ENCODE results near the gene FAM131C. TPM values are rescaled to one million over a fixed set of nuclear protein-coding genes. Genes with fewer than 3 reads are reported as not detected.

FAM131C gene
- total RNA-seq, 5 donors from 2014 or later (not counting 1 experiment from before 2014, with no cell fraction given): 0.30 TPM; not detected in 4

DNA sequence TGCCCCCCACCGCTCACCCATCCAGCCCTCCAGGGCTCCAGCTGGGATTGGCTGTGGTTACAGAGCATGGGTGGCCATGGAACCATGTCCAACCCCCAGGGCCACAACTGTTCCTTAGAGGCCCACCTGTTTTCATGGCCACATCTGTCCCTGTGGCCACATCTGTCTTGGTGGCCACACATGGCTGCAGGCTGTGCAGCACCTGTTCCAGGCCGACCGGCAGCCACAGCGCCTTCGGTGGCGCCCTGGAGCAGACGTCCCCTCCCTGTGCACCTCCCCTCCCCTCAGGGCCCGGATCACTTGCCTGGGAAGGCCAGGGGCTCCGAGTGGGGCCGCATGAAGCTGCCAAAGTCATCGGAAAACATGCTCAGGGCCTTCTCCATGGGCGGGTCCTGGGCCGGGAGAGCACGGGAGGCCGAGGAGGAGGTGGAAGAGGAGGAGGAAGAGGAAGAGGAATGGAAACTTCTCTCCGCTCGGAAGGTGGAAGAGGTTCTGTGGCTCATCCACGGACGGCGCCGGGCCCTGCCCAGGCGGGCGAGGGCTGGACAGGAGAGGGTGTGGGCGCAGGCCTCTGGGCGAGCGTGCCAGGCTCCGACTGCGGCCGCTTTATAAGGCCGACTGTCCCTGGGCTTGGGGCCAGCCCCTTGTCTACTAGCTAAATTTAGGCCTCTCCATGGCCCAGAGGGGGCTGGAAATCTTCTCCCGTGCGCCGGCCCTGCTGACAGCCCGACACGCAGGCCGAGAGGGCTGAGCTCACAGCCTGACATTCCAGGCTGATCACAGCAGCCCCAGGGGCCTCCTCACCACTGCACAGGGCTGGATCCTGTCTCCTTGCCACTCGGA is 55.8 kb downstream of the FAM131C start, which contains the start of gene HSPB7:
TSS of gene HSPB7 (minus strand) at position 583 of the 843 bp plus-strand sequence. CDS start at position 503, 80 bp downstream.
- Mint-ChIP-seq H3K4me1 (peaks cover 0 to 2% (median under 1%) of the 10 kb centered on the region in 3 donors), H3K36me3 (no peaks in the 10 kb centered on the region), H3K27ac (no peak within 1 kb of the TSS), H3K4me3 (no peak within 1 kb of the TSS), H3K27me3 (peaks cover 0 to 25% of the 10 kb centered on the region in 2 donors), H3K9me3 (no peaks in the 10 kb centered on the region)
- Histone ChIP-seq H3K36me3 (ENCODE audit: control insufficient read depth in 2 of 2, extremely low read depth in 1 of 2, insufficient read depth in 1 of 2, low read length in 1 of 2) (no peaks in the 10 kb centered on the region), H3K4me1 (ENCODE audit: control insufficient read depth in 1 of 2, extremely low read depth in 1 of 2, insufficient read depth in 2 of 2, low read length in 2 of 2) (peaks cover 0 to 7% of the 10 kb centered on the region in 2 experiments), H3K4me3 (ENCODE audit: control insufficient read depth in 1 of 2, extremely low read depth in 1 of 2, low read length in 1 of 2) (no peak within 1 kb of the TSS), H3K27me3 (replicated peaks in 1 of 2; ENCODE audit: control insufficient read depth in 2 of 2, extremely low read depth in 1 of 2, insufficient read depth in 2 of 2, low read length in 1 of 2) (peaks cover 0 to 52% of the 10 kb centered on the region in 2 experiments), H3K27ac (ENCODE audit: low read length) (no peak within 1 kb of the TSS), H3K9me3 (no peaks in the 10 kb centered on the region)
- WGBS (ENCODE audit: insufficient coverage): 85% methylated on average over 30 of the region's 37 CpGs
- POLR2A ChIA-PET: no interaction called here
- CTCF ChIA-PET: no interaction called here
- no peak for ATAC-seq (replicated peaks in 1 of 4)
- no peak for DNase-seq

DNA sequence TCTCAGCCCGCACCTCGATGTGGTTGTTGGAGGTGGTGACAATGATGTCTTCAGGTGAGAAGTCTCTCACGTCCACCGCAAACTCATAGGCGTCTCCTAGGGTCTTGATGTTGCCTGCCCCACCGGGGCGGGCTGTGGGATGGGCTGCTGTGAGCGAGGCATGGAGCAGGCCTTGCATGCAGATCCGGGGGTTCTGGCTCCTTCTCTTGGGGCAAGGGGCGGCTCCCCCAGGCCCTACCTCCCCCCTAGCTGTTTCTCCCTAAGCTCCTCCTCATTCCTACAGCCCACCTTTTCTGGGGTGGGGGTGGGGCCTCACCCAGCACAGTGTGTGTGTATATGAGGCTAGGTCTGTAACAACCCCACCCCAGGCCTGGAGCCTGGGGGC is 56.4 kb downstream of the FAM131C start:
- peaks cover 0 to 55% of the 10 kb centered on the region in 2 experiments for H3K27me3 ChIP-seq (replicated peaks in 1 of 2; ENCODE audit: control insufficient read depth in 2 of 2, extremely low read depth in 1 of 2, insufficient read depth in 2 of 2, low read length in 1 of 2)
- no peaks in the 10 kb centered on the region for H3K36me3 Mint-ChIP-seq
- H3K27ac ChIP-seq (ENCODE audit: low read length): no peak overlapping the region
- DNase-seq: no peak
- H3K27me3 Mint-ChIP-seq: peaks cover 0 to 25% of the 10 kb centered on the region in 2 donors
- H3K9me3 Mint-ChIP-seq: no peaks in the 10 kb centered on the region
- H3K4me3 ChIP-seq (ENCODE audit: control insufficient read depth in 1 of 2, extremely low read depth in 1 of 2, low read length in 1 of 2): no peak overlapping the region
- no peak overlapping the region for H3K4me3 Mint-ChIP-seq
- H3K9me3 ChIP-seq: no peaks in the 10 kb centered on the region
- POLR2A ChIA-PET: interaction anchor here in 1 of 2 donors (0.6 kb wide), 1 partner anchor 136 kb away, joined by 4 read pairs; no protein-coding TSS in a partner anchor
- CTCF ChIA-PET: interaction anchor here in 1 of 2 donors (0.5 kb wide), 1 partner anchor 16 kb away, joined by 3 read pairs; no protein-coding TSS in a partner anchor
- H3K4me1 ChIP-seq (ENCODE audit: control insufficient read depth in 1 of 2, extremely low read depth in 1 of 2, insufficient read depth in 2 of 2, low read length in 2 of 2): peaks cover 3 to 13% of the 10 kb centered on the region in 2 experiments
- peaks cover 4 to 7% (median 5%) of the 10 kb centered on the region in 3 donors for H3K4me1 Mint-ChIP-seq
- no peak overlapping the region for H3K27ac Mint-ChIP-seq
- WGBS (ENCODE audit: insufficient coverage): 89% methylated on average over 3 of the region's 10 CpGs
- ATAC-seq (replicated peaks in 1 of 4): no peak
- no peaks in the 10 kb centered on the region for H3K36me3 ChIP-seq (ENCODE audit: control insufficient read depth in 2 of 2, extremely low read depth in 1 of 2, insufficient read depth in 1 of 2, low read length in 1 of 2)

DNA sequence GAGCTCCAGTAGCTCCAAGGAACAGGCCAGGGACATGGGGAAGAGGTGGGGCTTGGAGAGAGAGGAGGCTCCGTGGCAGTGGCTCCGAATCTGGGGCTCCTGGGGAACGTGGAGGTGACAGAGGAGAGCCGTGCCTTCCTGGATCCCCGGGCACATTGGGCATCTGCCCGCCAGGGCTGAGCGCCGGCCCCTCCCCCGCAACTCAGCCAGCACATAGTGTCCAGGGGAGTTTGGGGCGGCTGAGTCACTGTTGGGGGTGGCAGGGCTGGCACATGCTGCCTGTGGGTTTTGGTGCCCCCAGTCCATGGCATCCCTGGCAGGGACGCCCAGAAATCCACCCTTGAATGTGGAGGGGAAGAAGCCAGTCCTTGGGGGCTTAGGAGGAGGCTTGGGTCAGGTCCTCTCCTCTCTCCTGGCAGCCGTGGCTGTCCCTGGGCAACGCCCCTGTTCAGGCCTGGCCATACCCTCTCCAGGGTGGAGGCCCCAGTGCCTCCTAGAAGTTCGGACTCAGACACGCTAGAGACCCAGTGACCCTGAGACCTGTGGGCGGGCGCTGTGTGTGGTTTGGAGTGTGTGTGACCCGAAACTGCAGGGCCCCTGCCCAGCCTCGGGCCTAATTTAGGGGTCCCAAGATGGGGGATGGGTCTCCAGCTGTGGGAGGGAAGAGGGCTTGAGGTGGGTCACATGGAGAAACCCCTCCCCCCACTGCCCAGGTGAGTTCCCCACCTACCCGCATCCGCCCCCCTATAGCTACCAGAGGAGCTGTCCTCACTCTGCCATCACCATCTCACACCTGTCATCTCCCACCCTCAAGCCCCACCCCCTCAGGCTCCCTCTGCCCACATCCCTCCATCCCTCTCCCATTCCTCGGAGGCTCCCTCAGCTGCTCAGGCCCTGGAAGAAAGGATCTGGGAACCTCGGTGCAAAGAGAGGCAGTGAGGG is 57.2 kb downstream of the FAM131C start:
- no peaks in the 10 kb centered on the region for H3K9me3 ChIP-seq
- H3K4me1 Mint-ChIP-seq: peaks cover 4 to 7% (median 5%) of the 10 kb centered on the region in 3 donors
- CTCF ChIA-PET: interaction anchor here in 1 of 2 donors (0.5 kb wide), 1 partner anchor 15 kb away, joined by 3 read pairs; no protein-coding TSS in a partner anchor
- no peaks in the 10 kb centered on the region for H3K36me3 Mint-ChIP-seq
- 78% methylated on average over 9 of the region's 23 CpGs for WGBS (ENCODE audit: insufficient coverage)
- H3K27me3 ChIP-seq (replicated peaks in 1 of 2; ENCODE audit: control insufficient read depth in 2 of 2, extremely low read depth in 1 of 2, insufficient read depth in 2 of 2, low read length in 1 of 2): peaks cover 0 to 52% of the 10 kb centered on the region in 2 experiments
- ATAC-seq (replicated peaks in 1 of 4) (no peak), DNase-seq (no peak)
- no peak overlapping the region for H3K4me3 Mint-ChIP-seq
- POLR2A ChIA-PET: interaction anchor here in 1 of 2 donors (0.6 kb wide), 1 partner anchor 136 kb away, joined by 4 read pairs; no protein-coding TSS in a partner anchor
- peaks cover 3 to 13% of the 10 kb centered on the region in 2 experiments for H3K4me1 ChIP-seq (ENCODE audit: control insufficient read depth in 1 of 2, extremely low read depth in 1 of 2, insufficient read depth in 2 of 2, low read length in 2 of 2)
- H3K9me3 Mint-ChIP-seq: no peaks in the 10 kb centered on the region
- no peak overlapping the region for H3K27ac ChIP-seq (ENCODE audit: low read length)
- no peak overlapping the region for H3K27ac Mint-ChIP-seq
- H3K4me3 ChIP-seq (ENCODE audit: control insufficient read depth in 1 of 2, extremely low read depth in 1 of 2, low read length in 1 of 2): no peak overlapping the region
- H3K36me3 ChIP-seq (ENCODE audit: control insufficient read depth in 2 of 2, extremely low read depth in 1 of 2, insufficient read depth in 1 of 2, low read length in 1 of 2): no peaks in the 10 kb centered on the region
- H3K27me3 Mint-ChIP-seq: peaks cover 0 to 21% of the 10 kb centered on the region in 2 donors

DNA sequence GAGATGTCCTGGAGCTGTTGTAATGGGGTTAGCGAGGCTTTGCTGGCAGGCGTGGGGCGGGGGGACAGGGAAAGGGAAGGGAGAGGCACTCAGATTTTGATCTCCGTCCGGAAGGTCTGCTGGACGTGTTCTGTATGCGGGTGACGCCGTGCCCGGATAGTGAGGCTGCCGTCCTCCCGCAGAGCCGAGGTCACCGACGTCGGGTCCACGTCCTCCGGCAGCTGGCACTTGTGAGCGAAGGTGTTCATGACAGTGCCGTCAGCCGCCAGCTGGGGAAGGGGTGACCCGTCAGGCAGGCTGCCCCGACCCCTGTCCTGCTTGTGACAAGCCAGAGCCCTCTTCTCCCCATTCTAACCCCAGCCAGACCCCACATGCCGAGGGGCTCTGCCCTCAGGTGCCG is 58.0 kb downstream of the FAM131C start:
- 93% methylated on average over 25 of the region's 25 CpGs for WGBS (ENCODE audit: insufficient coverage)
- no peak overlapping the region for H3K27ac Mint-ChIP-seq
- no peak for DNase-seq
- Histone ChIP-seq H3K27me3 (replicated peaks in 1 of 2; ENCODE audit: control insufficient read depth in 2 of 2, extremely low read depth in 1 of 2, insufficient read depth in 2 of 2, low read length in 1 of 2) (peaks cover 0 to 52% of the 10 kb centered on the region in 2 experiments), H3K36me3 (ENCODE audit: control insufficient read depth in 2 of 2, extremely low read depth in 1 of 2, insufficient read depth in 1 of 2, low read length in 1 of 2) (no peaks in the 10 kb centered on the region), H3K9me3 (no peaks in the 10 kb centered on the region), H3K4me1 (ENCODE audit: control insufficient read depth in 1 of 2, extremely low read depth in 1 of 2, insufficient read depth in 2 of 2, low read length in 2 of 2) (peaks cover 3 to 13% of the 10 kb centered on the region in 2 experiments), H3K27ac (ENCODE audit: low read length) (no peak overlapping the region), H3K4me3 (ENCODE audit: control insufficient read depth in 1 of 2, extremely low read depth in 1 of 2, low read length in 1 of 2) (no peak overlapping the region)
- no peaks in the 10 kb centered on the region for H3K9me3 Mint-ChIP-seq
- ChIA-PET CTCF (no interaction called here), POLR2A (no interaction called here)
- ATAC-seq (replicated peaks in 1 of 4): no peak
- H3K4me1 Mint-ChIP-seq: peaks cover 4 to 7% (median 5%) of the 10 kb centered on the region in 3 donors
- H3K36me3 Mint-ChIP-seq: no peaks in the 10 kb centered on the region
- no peak overlapping the region for H3K4me3 Mint-ChIP-seq
- peaks cover 3 to 21% of the 10 kb centered on the region in 2 donors for H3K27me3 Mint-ChIP-seq

DNA sequence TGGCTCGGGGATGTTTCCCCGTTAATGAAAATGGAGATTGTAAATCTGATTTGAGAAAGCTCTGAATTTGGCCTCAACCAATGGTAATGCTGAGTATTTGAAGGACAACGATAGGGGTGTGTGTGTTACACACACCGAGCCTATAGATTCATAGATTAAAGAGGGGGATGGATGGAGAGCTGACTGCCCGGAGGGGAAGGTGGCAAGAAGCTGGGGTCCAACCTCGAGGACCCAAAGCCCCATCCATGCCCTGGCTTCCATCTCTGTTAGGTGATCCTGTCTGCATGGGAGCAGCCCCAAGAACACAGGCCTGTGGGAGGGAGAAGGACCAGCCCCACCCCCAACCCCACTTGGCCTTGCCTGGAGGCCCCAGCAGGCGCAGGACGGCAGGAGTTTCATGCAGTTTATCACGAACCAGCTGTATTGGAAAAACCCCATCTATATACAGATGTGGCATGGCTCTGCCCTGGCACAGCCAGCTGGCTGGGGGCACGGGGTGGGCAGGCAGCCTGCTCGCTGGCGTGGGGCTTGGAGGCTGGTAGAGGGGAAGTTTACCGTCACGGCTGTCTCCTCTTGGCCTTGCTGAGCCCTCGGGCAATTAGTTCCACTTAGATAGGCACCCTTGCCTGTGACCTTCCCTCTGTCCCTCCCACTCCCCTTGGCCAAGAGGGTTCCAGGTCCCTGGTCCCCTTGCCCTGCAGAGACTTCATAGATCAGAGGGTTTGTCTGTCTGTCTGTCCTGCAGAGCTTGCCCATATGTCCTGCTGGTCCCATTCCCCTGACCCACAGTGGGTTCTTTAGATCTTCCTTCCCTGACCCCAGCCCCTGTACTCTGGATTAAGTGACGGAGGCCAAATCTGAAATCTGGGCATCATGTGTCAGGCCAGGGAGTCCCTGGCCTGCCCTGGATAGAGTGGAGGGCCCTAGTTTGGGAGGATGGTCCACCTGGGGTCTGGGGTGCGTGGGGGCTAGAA is 58.7 kb downstream of the FAM131C start:
- ChIA-PET CTCF (no interaction called here), POLR2A (no interaction called here)
- no peak for ATAC-seq (replicated peaks in 1 of 4)
- peaks cover 4 to 7% (median 5%) of the 10 kb centered on the region in 3 donors for H3K4me1 Mint-ChIP-seq
- no peak overlapping the region for H3K27ac ChIP-seq (ENCODE audit: low read length)
- 84% methylated on average over 6 of the region's 17 CpGs for WGBS (ENCODE audit: insufficient coverage)
- H3K27ac Mint-ChIP-seq: no peak overlapping the region
- H3K36me3 Mint-ChIP-seq: no peaks in the 10 kb centered on the region
- no peak overlapping the region for H3K4me3 Mint-ChIP-seq
- peaks cover 3 to 13% of the 10 kb centered on the region in 2 experiments for H3K4me1 ChIP-seq (ENCODE audit: control insufficient read depth in 1 of 2, extremely low read depth in 1 of 2, insufficient read depth in 2 of 2, low read length in 2 of 2)
- peaks cover 3 to 21% of the 10 kb centered on the region in 2 donors for H3K27me3 Mint-ChIP-seq
- H3K27me3 ChIP-seq (replicated peaks in 1 of 2; ENCODE audit: control insufficient read depth in 2 of 2, extremely low read depth in 1 of 2, insufficient read depth in 2 of 2, low read length in 1 of 2): peaks cover 0 to 55% of the 10 kb centered on the region in 2 experiments
- H3K36me3 ChIP-seq (ENCODE audit: control insufficient read depth in 2 of 2, extremely low read depth in 1 of 2, insufficient read depth in 1 of 2, low read length in 1 of 2): no peaks in the 10 kb centered on the region
- H3K4me3 ChIP-seq (ENCODE audit: control insufficient read depth in 1 of 2, extremely low read depth in 1 of 2, low read length in 1 of 2): no peak overlapping the region
- no peaks in the 10 kb centered on the region for H3K9me3 ChIP-seq
- H3K9me3 Mint-ChIP-seq: no peaks in the 10 kb centered on the region
- no peak for DNase-seq

All from T-cell (primary cell).